Loucy (cell line): Measurements from ENCODE around the gene FARP1.

ENCODE experiments used
- H2AFZ ChIP-seq: fragments of 200-600 bp; sonication (generic); 2 replicates; pipeline ENCODE4 v1.6.0; 2016; ENCODE audit warnings: antibody characterized with exemption, mild to moderate bottlenecking, low read length, moderate library complexity
- H3F3A ChIP-seq: fragments of 200-600 bp; 2 replicates; pipeline ENCODE4 v1.6.0; 2016; ENCODE audit warnings: antibody characterized with exemption, low read depth, mild to moderate bottlenecking
- H3K27me3 ChIP-seq: fragments of 200-600 bp; sonication (generic); 2 replicates; pipeline ENCODE4 v1.6.1; 2014; ENCODE audit warnings: low read length, mild to moderate bottlenecking; ENCODE audit not compliant: insufficient read depth, poor library complexity, severe bottlenecking
- H3K36me3 ChIP-seq: fragments of 200-600 bp; sonication (generic); 2 replicates; pipeline ENCODE4 v1.6.1; 2016; ENCODE audit warnings: low read length; ENCODE audit not compliant: insufficient read depth
- H3K4me1 ChIP-seq: fragments of 200-600 bp; sonication (generic); 2 replicates; pipeline ENCODE4 v1.5.1; 2014; ENCODE audit warnings: low read length, mild to moderate bottlenecking; ENCODE audit not compliant: insufficient read depth, poor library complexity, severe bottlenecking
- H3K4me2 ChIP-seq: fragments of 200-600 bp; sonication (generic); 2 replicates; pipeline ENCODE4 v1.6.0; 2014; ENCODE audit warnings: antibody characterized with exemption, low read length, low read depth, mild to moderate bottlenecking; ENCODE audit not compliant: poor library complexity, severe bottlenecking
- H3K4me3 ChIP-seq: fragments of 200-600 bp; sonication (generic); 2 replicates; pipeline ENCODE4 v1.5.1; 2014; ENCODE audit warnings: low read length, mild to moderate bottlenecking, mixed read lengths; ENCODE audit not compliant: poor library complexity, severe bottlenecking
- H3K79me2 ChIP-seq: fragments of 200-600 bp; sonication (generic); 2 replicates; pipeline ENCODE4 v1.6.1; 2014; ENCODE audit warnings: low read length; ENCODE audit not compliant: insufficient read depth
- H3K9ac ChIP-seq: fragments of 200-600 bp; sonication (generic); 2 replicates; pipeline ENCODE4 v1.6.0; 2014; ENCODE audit warnings: mild to moderate bottlenecking, low read depth, low read length, moderate library complexity; ENCODE audit not compliant: poor library complexity, severe bottlenecking
- H3K9me2 ChIP-seq: fragments of 200-600 bp; sonication (generic); replicated peaks from 2 replicates; pipeline ENCODE4 v1.6.1; 2016; ENCODE audit warnings: low read depth, low read length, mixed read lengths
- H3K9me3 ChIP-seq: fragments of 200-600 bp; sonication (generic); 2 replicates; pipeline ENCODE4 v1.6.1; 2014; ENCODE audit warnings: mild to moderate bottlenecking, antibody characterized with exemption, low read length, low read depth; ENCODE audit not compliant: insufficient read depth
- H4K20me1 ChIP-seq: fragments of 200-600 bp; sonication (generic); 2 replicates; pipeline ENCODE4 v1.6.0; 2014; ENCODE audit warnings: antibody characterized with exemption, low read length, mild to moderate bottlenecking; ENCODE audit not compliant: insufficient read depth, poor library complexity, severe bottlenecking
- EZH2phosphoT487 ChIP-seq: fragments of 200-600 bp; IDR thresholded peaks from 2 replicates; pipeline ENCODE4 v1.6.1; 2018; ENCODE audit warnings: antibody characterized with exemption, mild to moderate bottlenecking, moderate library complexity, borderline replicate concordance
- TF ChIP-seq, protein P1 (sequence below): fragments of 200-600 bp; sonication (generic); conservative IDR thresholded peaks from 2 replicates; pipeline ENCODE4 v1.5.1; 2014; ENCODE audit warnings: mild to moderate bottlenecking, antibody characterized with exemption, low read length

The FARP1 gene

GRCh38 chr13:98459171-98459681, 316.3 kb downstream of the FARP1 start:
- no peak overlapping the region for H3K9ac ChIP-seq
- peaks cover 89% of the 10 kb centered on the region; the same call in 1 of the 2 replicates for H3K36me3 ChIP-seq
- H3K9me2 ChIP-seq = no peaks in the 10 kb centered on the region
- H3K4me2 ChIP-seq = no peak overlapping the region
- H3K4me1 ChIP-seq = peaks cover 10% of the 10 kb centered on the region
- H3K79me2 ChIP-seq = peaks cover 5% of the 10 kb centered on the region; the same call in 1 of the 2 replicates
- no peak overlapping the region for H2AFZ ChIP-seq
- H3F3A ChIP-seq = no peaks in the 10 kb centered on the region
- no peak overlapping the region for H3K4me3 ChIP-seq
- TF ChIP-seq, protein P1, sequence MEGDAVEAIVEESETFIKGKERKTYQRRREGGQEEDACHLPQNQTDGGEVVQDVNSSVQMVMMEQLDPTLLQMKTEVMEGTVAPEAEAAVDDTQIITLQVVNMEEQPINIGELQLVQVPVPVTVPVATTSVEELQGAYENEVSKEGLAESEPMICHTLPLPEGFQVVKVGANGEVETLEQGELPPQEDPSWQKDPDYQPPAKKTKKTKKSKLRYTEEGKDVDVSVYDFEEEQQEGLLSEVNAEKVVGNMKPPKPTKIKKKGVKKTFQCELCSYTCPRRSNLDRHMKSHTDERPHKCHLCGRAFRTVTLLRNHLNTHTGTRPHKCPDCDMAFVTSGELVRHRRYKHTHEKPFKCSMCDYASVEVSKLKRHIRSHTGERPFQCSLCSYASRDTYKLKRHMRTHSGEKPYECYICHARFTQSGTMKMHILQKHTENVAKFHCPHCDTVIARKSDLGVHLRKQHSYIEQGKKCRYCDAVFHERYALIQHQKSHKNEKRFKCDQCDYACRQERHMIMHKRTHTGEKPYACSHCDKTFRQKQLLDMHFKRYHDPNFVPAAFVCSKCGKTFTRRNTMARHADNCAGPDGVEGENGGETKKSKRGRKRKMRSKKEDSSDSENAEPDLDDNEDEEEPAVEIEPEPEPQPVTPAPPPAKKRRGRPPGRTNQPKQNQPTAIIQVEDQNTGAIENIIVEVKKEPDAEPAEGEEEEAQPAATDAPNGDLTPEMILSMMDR = no peak
- TF ChIP-seq EZH2phosphoT487 = no peak
- no peaks in the 10 kb centered on the region for H4K20me1 ChIP-seq
- no peaks in the 10 kb centered on the region for H3K27me3 ChIP-seq
- H3K9me3 ChIP-seq = no peaks in the 10 kb centered on the region

DNA sequence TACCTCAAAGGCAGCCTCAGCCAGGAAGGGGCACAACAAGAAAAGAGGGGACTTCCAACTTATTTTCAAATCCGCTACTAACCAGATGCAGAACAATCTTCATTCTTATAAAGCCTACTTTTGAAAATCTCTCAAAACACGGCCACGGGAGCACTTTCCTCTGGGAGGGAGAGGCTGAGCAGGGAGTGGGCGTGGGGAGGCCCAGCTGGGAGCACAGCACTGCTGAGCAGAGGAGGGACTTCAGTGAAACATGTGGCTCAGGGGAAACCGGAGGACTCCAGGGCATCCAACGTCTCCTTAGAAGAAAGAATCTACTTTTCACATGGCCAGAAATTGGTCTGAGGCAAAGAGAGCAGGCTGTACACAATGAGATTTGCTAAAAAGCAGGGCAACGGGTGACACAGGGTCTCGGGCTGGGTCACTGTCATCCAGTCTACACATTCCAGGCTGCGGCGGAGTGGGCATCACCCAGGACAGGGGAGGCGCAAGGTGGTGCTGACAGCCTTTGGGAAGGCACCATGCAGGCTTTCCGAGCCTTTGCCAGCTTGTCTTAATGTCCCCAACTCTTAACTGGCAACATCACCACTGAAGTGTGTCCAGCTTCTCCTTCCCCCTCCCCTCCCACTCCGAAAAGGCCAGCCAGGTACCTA, 317.0 kb downstream of the FARP1 start:
- H3K9ac ChIP-seq = no peak overlapping the region
- peaks cover 5% of the 10 kb centered on the region; the same call in 1 of the 2 replicates for H3K79me2 ChIP-seq
- no peaks in the 10 kb centered on the region for H3F3A ChIP-seq
- peaks cover 83% of the 10 kb centered on the region; the same call in 1 of the 2 replicates for H3K36me3 ChIP-seq
- no peaks in the 10 kb centered on the region for H3K9me2 ChIP-seq
- no peaks in the 10 kb centered on the region for H3K27me3 ChIP-seq
- peaks cover 5% of the 10 kb centered on the region for H3K4me1 ChIP-seq
- no peaks in the 10 kb centered on the region for H4K20me1 ChIP-seq
- H3K4me3 ChIP-seq = no peak overlapping the region
- no peak overlapping the region for H2AFZ ChIP-seq
- TF ChIP-seq, protein P1 = no peak
- TF ChIP-seq EZH2phosphoT487 = no peak
- H3K4me2 ChIP-seq = no peak overlapping the region
- H3K9me3 ChIP-seq = no peaks in the 10 kb centered on the region

DNA sequence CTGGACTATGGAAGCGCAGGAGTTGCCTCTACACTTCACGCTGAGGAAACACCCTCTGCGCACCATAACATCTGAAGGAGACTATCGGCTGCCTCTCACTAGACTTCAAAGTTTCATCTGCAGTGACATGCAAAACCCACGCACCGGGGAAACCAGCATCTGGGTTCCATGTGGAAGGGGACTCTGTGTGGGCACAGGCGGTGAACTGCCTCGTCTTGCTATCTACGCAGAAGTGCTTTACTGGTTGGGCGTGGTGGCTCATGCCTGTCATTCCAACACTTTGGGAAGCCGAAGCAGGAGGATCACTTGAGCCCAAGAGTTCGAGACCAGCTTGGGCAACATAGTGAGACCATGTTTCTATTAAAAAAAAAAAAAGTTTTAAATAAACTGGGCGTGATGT, 317.6 kb downstream of the FARP1 start:
- H3K36me3 ChIP-seq = peaks cover 78% of the 10 kb centered on the region; the same call in 1 of the 2 replicates
- H3K27me3 ChIP-seq = no peaks in the 10 kb centered on the region
- no peak overlapping the region for H3K4me3 ChIP-seq
- no peaks in the 10 kb centered on the region for H3F3A ChIP-seq
- no peaks in the 10 kb centered on the region for H3K9me2 ChIP-seq
- no peaks in the 10 kb centered on the region for H3K9me3 ChIP-seq
- no peaks in the 10 kb centered on the region for H3K4me1 ChIP-seq
- H3K9ac ChIP-seq = no peak overlapping the region
- H3K79me2 ChIP-seq = peaks cover 5% of the 10 kb centered on the region; the same call in 1 of the 2 replicates
- TF ChIP-seq EZH2phosphoT487 = no peak
- TF ChIP-seq, protein P1 = no peak
- H2AFZ ChIP-seq = no peak overlapping the region
- no peaks in the 10 kb centered on the region for H4K20me1 ChIP-seq
- no peak overlapping the region for H3K4me2 ChIP-seq
